Esophagus squamous epithelium (tissue), 5 donors: Measurements from ENCODE around the gene SRBD1. TPM values are rescaled to one million over a fixed set of nuclear protein-coding genes. Genes with fewer than 3 reads are reported as not detected.

Experiments
- DNase-seq: peaks from one replicate; lab custom pipeline; 2025; lab: John Stamatoyannopoulos, UW
- H3K27ac ChIP-seq, 4 donors: fragments of 200-600 bp; sonication (generic); one replicate each; pipeline ENCODE4 v1.5.1; 2016 to 2019; ENCODE audit warnings: mild to moderate bottlenecking in 1 of 4
- H3K27me3 ChIP-seq, 4 donors: fragments of 200-600 bp; sonication (generic); 1 replicate in 3 of 4; 2 replicates in 1 of 4; pipeline versions ENCODE4 v1.5.1 to v1.6.0; 2017 to 2021; ENCODE audit warnings: antibody characterized with exemption in 1 of 4
- H3K36me3 ChIP-seq, 3 donors: fragments of 200-600 bp; sonication (generic); one replicate each; pipeline ENCODE4 v1.5.1; 2016 to 2019
- H3K4me1 ChIP-seq, 3 donors: fragments of 200-600 bp; sonication (generic); one replicate each; pipeline ENCODE4 v1.5.1; 2017 to 2019
- H3K4me3 ChIP-seq, 4 donors: fragments of 200-600 bp; sonication (generic); 1 replicate in 3 of 4; 2 replicates in 1 of 4; pipeline ENCODE4 v1.5.1; 2016 to 2019; ENCODE audit warnings: mild to moderate bottlenecking in 2 of 4, moderate library complexity in 1 of 4
- H3K9me3 ChIP-seq, 3 donors: fragments of 200-600 bp; sonication (generic); one replicate each; pipeline ENCODE4 v1.5.1; 2016 to 2019
- POLR2A ChIP-seq, 4 donors: fragments of 450-650 bp; IDR thresholded peaks; one replicate each; pipeline ENCODE4 v1.6.1; 2017; ENCODE audit warnings: antibody characterized with exemption in 4 of 4, mild to moderate bottlenecking in 4 of 4, moderate library complexity in 3 of 4
- WGBS, 2 donors: methylation state at CpG; one replicate each; pipeline ENCODE4 v1.1.5; 2018; 5-methylcytosine and 5-hydroxymethylcytosine counted together
- intact Hi-C: fragments of 100-400 bp; cut with DNase I; formaldehyde crosslinking; loops from one replicate; pipeline ENCODE4 v1.15.0; 2022
- total RNA-seq, 4 donors: library from RNA; depleted of rRNA; stranded (reverse); fragments of >200 nt; gene quantifications; one replicate each; pipeline ENCODE4 v1.1.0, GENCODE V29; 2016
- TF ChIP-seq, protein P1 (sequence below), 6 experiments: fragments of 450-650 bp in 4 of 6; fragments of 200-600 bp in 2 of 6; sonication (generic) in 2 of 6; IDR thresholded peaks; one replicate each; pipeline ENCODE4 v1.5.1; 2016 to 2019; ENCODE audit warnings: antibody characterized with exemption in 6 of 6, mild to moderate bottlenecking in 4 of 6, moderate library complexity in 4 of 6
- donor health status: DM: yes; HTN: yes; CAD: no.

SRBD1 gene
- total RNA-seq, 4 donors from 2014 or later, result 5.0 to 21.6 (median 13.1) TPM

DNA sequence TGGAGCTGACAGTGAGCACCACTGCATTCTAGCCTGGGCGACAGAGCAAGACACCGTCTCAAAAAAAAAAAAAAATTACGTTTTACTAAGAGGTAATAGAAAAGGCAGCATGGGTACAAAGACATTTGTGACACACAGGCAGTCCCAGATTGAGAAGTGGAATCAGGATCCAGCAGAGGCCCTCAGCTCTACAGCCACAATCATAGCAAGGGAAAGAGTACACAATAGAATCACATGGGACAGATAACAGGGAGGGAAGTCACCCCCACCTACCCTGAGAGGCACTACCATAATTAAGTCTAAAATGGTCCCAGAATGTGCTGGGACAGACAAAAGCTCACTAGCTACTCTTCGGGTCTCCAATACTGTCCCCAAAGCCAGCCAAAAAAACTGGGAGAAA lies 12.5 kb downstream of the SRBD1 start:
- TF ChIP-seq POLR2A (IDR thresholded peaks at IDR 0.05), result no peak
- TF ChIP-seq, protein P1, sequence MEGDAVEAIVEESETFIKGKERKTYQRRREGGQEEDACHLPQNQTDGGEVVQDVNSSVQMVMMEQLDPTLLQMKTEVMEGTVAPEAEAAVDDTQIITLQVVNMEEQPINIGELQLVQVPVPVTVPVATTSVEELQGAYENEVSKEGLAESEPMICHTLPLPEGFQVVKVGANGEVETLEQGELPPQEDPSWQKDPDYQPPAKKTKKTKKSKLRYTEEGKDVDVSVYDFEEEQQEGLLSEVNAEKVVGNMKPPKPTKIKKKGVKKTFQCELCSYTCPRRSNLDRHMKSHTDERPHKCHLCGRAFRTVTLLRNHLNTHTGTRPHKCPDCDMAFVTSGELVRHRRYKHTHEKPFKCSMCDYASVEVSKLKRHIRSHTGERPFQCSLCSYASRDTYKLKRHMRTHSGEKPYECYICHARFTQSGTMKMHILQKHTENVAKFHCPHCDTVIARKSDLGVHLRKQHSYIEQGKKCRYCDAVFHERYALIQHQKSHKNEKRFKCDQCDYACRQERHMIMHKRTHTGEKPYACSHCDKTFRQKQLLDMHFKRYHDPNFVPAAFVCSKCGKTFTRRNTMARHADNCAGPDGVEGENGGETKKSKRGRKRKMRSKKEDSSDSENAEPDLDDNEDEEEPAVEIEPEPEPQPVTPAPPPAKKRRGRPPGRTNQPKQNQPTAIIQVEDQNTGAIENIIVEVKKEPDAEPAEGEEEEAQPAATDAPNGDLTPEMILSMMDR (IDR thresholded peaks at IDR 0.05), result no peak
- H3K27me3 ChIP-seq, result no peaks in the 10 kb centered on the region
- intact Hi-C loops, result no loop called here
- H3K27ac ChIP-seq, result no peak overlapping the region
- no peaks in the 10 kb centered on the region for H3K9me3 ChIP-seq
- 86 to 93% methylated on average over 3 to 4 of the region's 4 CpGs for WGBS, 2 donors
- peaks cover 7 to 68% (median 9%) of the 10 kb centered on the region in 3 donors for H3K36me3 ChIP-seq
- DNase-seq, result no peak
- peaks cover 0 to 9% (median 0%) of the 10 kb centered on the region in 3 donors for H3K4me1 ChIP-seq
- H3K4me3 ChIP-seq, result no peak overlapping the region

DNA sequence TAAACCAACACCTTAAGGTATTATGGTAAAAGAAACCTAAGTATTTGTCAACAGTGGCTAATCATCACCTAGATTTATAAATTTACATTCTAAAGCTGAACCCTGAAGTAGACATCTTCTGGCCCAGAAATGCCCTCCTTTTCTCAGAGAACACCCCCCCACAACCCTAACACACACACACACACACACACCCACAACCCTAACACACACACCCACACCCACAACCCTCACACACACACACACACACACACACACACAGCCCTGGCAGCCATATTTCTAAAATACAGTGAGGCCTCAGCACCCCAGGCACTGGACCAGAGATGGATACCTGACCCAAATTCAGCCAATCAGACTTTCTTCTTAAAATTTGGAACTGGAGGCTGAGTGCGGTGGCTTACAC lies 14.3 kb downstream of the SRBD1 start:
- intact Hi-C loops, result no loop called here
- H3K9me3 ChIP-seq, result no peaks in the 10 kb centered on the region
- TF ChIP-seq, protein P1 (IDR thresholded peaks at IDR 0.05), result no peak
- TF ChIP-seq POLR2A (IDR thresholded peaks at IDR 0.05), result no peak

DNA sequence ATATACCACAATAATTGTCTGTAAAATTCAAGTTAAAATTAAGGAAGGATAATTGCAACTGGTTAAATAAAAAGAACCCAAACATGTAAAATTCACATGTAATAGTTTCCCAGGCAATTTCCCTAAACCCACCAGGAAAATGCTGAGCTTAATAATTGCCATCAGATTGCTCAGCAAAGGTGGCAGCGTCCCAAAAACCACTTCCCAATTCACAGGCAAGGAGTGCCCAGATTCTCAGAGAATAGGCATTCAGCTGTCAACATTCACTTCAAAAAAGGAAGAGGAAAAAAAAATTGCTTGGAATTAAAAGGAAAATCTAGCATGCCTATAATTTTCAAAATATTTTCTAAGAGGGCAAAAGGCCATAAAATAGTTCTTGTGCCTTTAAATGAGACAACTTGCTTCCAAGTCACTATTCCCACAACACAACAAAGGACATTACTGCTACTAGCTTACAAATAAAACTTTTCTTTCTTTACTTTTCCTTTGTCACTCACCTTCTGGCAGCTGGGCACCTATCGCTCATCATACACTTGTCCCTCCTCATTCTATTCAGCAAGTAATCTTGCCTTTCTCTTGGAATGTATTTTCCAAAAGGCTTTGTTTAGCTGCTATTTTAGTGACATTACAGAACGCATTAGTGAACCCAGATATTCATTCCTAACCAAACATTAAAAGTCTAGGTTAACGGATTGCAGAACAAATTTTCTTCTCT lies 15.2 kb downstream of the SRBD1 start:
- peaks cover 0 to 9% (median 0%) of the 10 kb centered on the region in 3 donors for H3K4me1 ChIP-seq
- no peak overlapping the region for H3K4me3 ChIP-seq
- no peaks in the 10 kb centered on the region for H3K27me3 ChIP-seq
- intact Hi-C loops, result no loop called here
- 60 to 67% methylated on average over 4 of the region's 4 CpGs for WGBS, 2 donors
- DNase-seq, result no peak
- H3K36me3 ChIP-seq, result peaks cover 3 to 55% (median 9%) of the 10 kb centered on the region in 3 donors
- H3K9me3 ChIP-seq, result no peaks in the 10 kb centered on the region
- no peak for TF ChIP-seq POLR2A (IDR thresholded peaks at IDR 0.05)
- TF ChIP-seq, protein P1 (IDR thresholded peaks at IDR 0.05), result no peak
- H3K27ac ChIP-seq, result peak overlapping the region in 1 of 4 donors; percentile 25

More for the DNA sequence above, 14.3 kb downstream of the SRBD1 start:
- no peak overlapping the region for H3K4me3 ChIP-seq
- peaks cover 0 to 9% (median 0%) of the 10 kb centered on the region in 3 donors for H3K4me1 ChIP-seq
- no peaks in the 10 kb centered on the region for H3K27me3 ChIP-seq
- WGBS, 2 donors, result 100% methylated on average over 1 of the region's 1 CpG
- H3K27ac ChIP-seq, result no peak overlapping the region
- peaks cover 5 to 59% (median 9%) of the 10 kb centered on the region in 3 donors for H3K36me3 ChIP-seq
- no peak for DNase-seq

- WGBS, 2 donors, result 40 to 100% methylated on average over 1 of the region's 1 CpG
- no peak for DNase-seq
- no peaks in the 10 kb centered on the region for H3K27me3 ChIP-seq
- peaks cover 0 to 18% (median 0%) of the 10 kb centered on the region in 3 donors for H3K36me3 ChIP-seq
- H3K9me3 ChIP-seq, result no peaks in the 10 kb centered on the region
- intact Hi-C loops, result no loop called here
- TF ChIP-seq, protein P1 (IDR thresholded peaks at IDR 0.05), result no peak
- TF ChIP-seq POLR2A (IDR thresholded peaks at IDR 0.05), result no peak
- H3K4me1 ChIP-seq, result peaks cover 0 to 6% (median 0%) of the 10 kb centered on the region in 3 donors
- H3K27ac ChIP-seq, result no peak overlapping the region
- H3K4me3 ChIP-seq, result no peak overlapping the region
Measured at GRCh38 chr2:45591073-45591472, 20.0 kb downstream of the SRBD1 start.

DNA sequence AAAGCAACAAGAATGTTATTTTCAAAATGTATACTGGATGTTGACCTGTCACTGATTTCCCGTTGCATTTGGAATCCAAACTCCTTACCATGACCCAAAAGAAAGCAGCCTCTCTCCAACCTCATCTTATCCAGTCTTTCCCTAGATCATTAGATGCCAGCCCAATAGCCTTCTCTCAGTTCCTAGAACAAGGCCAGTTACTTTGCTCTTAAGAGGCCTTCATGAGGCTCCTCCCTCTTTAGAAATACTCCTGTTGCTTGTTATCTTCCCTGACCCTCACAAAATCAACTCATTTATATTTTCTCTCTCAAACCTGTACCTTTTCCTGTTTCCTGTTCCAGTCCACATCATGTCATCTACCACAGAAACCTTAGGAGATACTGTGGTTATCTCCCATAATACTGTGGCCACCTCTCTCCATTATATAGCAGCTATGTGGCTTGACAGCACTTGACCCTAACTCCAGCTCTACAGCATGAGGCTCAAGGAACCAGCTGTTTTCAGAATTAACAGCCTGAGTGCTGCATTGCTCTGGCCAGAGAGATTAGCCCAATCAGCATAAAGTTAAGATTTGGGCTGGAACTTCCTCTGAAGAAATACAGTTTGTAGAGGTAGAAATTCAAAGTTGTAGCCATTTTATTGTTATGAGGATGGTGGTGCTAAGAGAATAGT lies 22.8 kb downstream of the SRBD1 start:
- intact Hi-C loops, result no loop called here
- H3K36me3 ChIP-seq, result peaks cover 0 to 18% (median 0%) of the 10 kb centered on the region in 3 donors
- TF ChIP-seq, protein P1 (IDR thresholded peaks at IDR 0.05), result no peak
- no peak for TF ChIP-seq POLR2A (IDR thresholded peaks at IDR 0.05)
- no peaks in the 10 kb centered on the region for H3K4me1 ChIP-seq
- WGBS, 2 donors, result 88 to 90% methylated on average over 1 of the region's 1 CpG
- no peak for DNase-seq
- H3K27ac ChIP-seq, result no peak overlapping the region
- H3K9me3 ChIP-seq, result no peaks in the 10 kb centered on the region
- H3K27me3 ChIP-seq, result no peaks in the 10 kb centered on the region
- no peak overlapping the region for H3K4me3 ChIP-seq
